ENCODE results near the gene TMEM233. TPM values are rescaled to one million over a fixed set of nuclear protein-coding genes. Genes with fewer than 3 reads are reported as not detected.
"Not testable (repeated sequence)": the region's sequence is repeated elsewhere in the genome, so short reads cannot be mapped to it uniquely, and the experiment has no call there.

TMEM233 gene
- polyA plus RNA-seq, 1 experiment: not detected

DNA sequence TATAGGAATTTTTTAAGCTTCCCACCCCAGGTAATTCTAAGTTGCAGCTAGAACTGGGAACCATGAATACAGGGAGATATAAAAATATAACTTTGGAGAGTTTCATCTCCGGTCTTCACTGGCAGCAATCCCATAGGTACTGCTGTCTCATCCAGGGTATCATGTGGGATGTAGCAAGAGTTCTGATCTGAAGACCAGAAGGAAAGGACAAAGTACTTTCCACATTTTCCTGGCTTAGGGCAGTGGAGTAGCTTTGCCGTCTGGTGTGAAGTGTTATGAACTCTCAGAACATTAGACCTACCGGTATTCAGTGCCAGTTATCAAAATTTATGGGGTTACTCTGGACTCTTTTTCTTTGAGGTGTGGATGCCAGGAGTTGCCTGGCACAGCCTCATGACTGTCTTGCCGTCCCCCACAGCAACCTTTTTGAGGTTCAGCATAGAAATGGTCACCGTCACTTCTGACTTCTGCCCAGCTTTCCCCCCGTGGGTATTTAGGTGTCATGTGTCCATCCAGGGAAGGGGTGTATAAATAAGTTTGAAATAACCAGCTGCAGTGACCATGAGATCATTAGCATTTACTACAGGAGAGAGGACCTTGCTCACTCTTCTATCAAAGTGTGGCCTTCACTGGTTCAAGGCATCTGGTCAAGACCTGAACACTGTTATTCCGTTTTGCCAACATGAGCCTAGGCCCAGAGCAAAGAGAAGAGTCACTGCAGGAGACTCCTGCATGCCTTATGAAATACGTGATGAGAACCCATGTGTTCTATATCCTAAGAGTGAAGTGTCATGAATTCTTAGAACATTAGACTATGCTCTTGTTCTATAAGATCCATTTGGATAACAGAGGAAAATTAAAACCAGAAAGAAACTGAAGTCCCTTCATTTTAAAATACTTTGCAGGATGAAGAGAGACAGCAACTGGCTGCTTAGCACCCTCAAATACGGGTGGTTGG, 22.2 kb downstream of the TMEM233 start:
- POLR2A ChIA-PET: no interaction called here
- DNase-seq (ENCODE audit: low read depth, low spot score): no peak
- Histone ChIP-seq H3K27ac (ENCODE audit: low read depth, low read length) (no peak overlapping the region), H3K4me3 (ENCODE audit: low read depth, low read length) (no peak overlapping the region), H3K9me3 (ENCODE audit: control insufficient read depth, insufficient read depth, low read length) (no peaks in the 10 kb centered on the region), H3K27me3 (ENCODE audit: control insufficient read depth, insufficient read depth, low read length) (no peaks in the 10 kb centered on the region)
- TF ChIP-seq, protein P1, sequence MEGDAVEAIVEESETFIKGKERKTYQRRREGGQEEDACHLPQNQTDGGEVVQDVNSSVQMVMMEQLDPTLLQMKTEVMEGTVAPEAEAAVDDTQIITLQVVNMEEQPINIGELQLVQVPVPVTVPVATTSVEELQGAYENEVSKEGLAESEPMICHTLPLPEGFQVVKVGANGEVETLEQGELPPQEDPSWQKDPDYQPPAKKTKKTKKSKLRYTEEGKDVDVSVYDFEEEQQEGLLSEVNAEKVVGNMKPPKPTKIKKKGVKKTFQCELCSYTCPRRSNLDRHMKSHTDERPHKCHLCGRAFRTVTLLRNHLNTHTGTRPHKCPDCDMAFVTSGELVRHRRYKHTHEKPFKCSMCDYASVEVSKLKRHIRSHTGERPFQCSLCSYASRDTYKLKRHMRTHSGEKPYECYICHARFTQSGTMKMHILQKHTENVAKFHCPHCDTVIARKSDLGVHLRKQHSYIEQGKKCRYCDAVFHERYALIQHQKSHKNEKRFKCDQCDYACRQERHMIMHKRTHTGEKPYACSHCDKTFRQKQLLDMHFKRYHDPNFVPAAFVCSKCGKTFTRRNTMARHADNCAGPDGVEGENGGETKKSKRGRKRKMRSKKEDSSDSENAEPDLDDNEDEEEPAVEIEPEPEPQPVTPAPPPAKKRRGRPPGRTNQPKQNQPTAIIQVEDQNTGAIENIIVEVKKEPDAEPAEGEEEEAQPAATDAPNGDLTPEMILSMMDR (IDR thresholded peaks at IDR 0.05; ENCODE audit: low read depth, low read length): no peak
- CTCF ChIA-PET: no interaction called here

DNA sequence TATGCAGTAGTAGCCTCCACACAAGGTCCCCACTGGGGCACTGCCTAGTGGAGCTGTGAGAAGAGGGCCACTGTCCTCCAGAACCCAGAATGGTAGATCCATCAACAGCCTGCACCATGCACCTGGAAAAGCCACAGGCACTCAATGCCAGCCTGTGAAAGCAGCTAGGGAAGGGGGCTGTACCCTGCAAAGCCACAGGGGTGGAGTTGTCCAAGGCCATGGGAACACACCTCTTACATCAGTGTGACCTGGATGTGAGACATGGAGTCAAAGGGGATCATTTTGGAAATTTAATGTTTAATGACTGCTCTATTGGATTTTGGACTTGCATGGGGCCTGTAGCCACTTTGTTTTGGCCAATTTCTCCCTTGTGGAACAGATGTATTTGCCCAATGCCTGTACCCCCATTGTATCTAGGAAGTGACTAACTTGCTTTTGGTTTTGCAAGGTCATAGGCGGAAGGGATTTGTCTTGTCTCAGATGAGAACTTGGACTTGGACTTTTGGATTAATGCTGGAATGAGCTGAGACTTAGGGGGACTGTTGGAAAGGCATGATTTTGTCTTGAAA, 24.8 kb downstream of the TMEM233 start:
- DNase-seq (ENCODE audit: low read depth, low spot score); H3K27me3 ChIP-seq (ENCODE audit: control insufficient read depth, insufficient read depth, low read length); POLR2A ChIA-PET; H3K9me3 ChIP-seq (ENCODE audit: control insufficient read depth, insufficient read depth, low read length); CTCF ChIA-PET; H3K27ac ChIP-seq (ENCODE audit: low read depth, low read length); H3K4me3 ChIP-seq (ENCODE audit: low read depth, low read length): not testable (repeated sequence)

DNA sequence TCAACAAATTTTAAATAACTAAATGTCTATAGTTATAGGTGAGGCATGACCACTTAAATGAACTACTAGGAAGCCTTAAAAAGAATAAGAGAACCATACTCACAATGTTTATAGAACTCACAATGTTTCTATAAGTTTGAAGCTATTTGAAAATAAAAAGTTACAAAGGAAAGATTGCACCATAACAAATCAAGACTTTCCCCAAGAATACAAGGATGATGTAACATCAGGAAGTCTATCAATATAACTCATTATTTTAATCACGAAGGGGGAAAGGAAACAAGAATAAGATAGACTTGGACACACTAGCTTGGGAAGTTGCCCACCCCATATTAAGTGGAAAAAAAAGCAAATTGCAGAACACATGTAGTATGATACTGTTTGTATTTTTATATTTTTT, 26.9 kb downstream of the TMEM233 start:
- POLR2A ChIA-PET: no interaction called here
- TF ChIP-seq, protein P1 (IDR thresholded peaks at IDR 0.05; ENCODE audit: low read depth, low read length): no peak
- Histone ChIP-seq H3K27ac (ENCODE audit: low read depth, low read length) (no peak overlapping the region), H3K27me3 (ENCODE audit: control insufficient read depth, insufficient read depth, low read length) (no peaks in the 10 kb centered on the region), H3K4me3 (ENCODE audit: low read depth, low read length) (no peak overlapping the region), H3K9me3 (ENCODE audit: control insufficient read depth, insufficient read depth, low read length) (no peaks in the 10 kb centered on the region)
- CTCF ChIA-PET: no interaction called here
- DNase-seq (ENCODE audit: low read depth, low spot score): no peak

DNA sequence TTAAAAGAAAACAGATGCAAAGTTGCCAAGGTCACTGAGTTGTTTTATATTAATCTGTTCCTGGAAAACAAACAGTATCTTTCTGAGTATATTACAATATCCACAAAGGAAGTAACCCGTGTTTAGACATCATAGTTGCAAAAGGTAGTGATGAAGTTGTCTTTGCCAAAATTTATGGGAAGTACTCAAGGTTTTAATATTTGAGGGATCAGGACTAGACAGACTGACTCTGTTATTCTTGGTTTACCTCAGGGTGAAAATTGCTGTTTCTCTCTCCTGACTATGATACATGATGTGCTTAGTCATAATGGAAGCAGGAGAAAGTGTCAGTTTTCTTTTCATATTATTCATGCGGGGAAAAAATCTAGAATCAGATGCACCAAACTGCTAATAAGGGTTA, 28.3 kb downstream of the TMEM233 start:
- H3K27ac ChIP-seq (ENCODE audit: low read depth, low read length): no peak overlapping the region
- H3K4me3 ChIP-seq (ENCODE audit: low read depth, low read length): no peak overlapping the region
- ChIA-PET CTCF (no interaction called here), POLR2A (no interaction called here)
- H3K9me3 ChIP-seq (ENCODE audit: control insufficient read depth, insufficient read depth, low read length): no peaks in the 10 kb centered on the region
- DNase-seq (ENCODE audit: low read depth, low spot score): no peak
- TF ChIP-seq, protein P1 (IDR thresholded peaks at IDR 0.05; ENCODE audit: low read depth, low read length): no peak
- no peaks in the 10 kb centered on the region for H3K27me3 ChIP-seq (ENCODE audit: control insufficient read depth, insufficient read depth, low read length)

DNA sequence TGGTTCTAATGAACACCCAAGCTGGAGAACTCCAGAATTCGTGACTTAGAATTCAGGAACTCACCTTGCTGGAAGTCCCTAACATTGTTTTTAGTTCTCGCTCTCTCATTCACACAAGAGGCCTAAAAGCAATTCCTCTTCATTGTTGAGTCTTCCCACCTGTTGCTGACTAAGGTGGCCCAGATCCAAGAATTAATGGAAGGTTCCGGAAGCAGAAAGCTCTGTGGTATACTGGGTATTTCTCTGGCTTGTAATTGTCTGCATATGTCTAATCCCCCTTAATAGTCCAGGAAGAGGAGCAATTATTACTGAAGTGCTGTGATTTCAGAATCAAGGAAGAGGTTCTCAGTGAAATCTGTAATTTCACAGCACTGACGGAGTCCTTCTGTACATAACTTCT, 31.4 kb downstream of the TMEM233 start:
- H3K27ac ChIP-seq (ENCODE audit: low read depth, low read length): no peak overlapping the region
- ChIA-PET CTCF (interaction anchor here (1.2 to 1.4 kb wide), 2 partner anchors 25 to 80 kb away, joined by 3 to 5 read pairs; no protein-coding TSS in a partner anchor), POLR2A (no interaction called here)
- no peak for DNase-seq (ENCODE audit: low read depth, low spot score)
- TF ChIP-seq, protein P1 (IDR thresholded peaks at IDR 0.05; ENCODE audit: low read depth, low read length): no peak
- no peaks in the 10 kb centered on the region for H3K27me3 ChIP-seq (ENCODE audit: control insufficient read depth, insufficient read depth, low read length)
- H3K9me3 ChIP-seq (ENCODE audit: control insufficient read depth, insufficient read depth, low read length): no peaks in the 10 kb centered on the region
- no peak overlapping the region for H3K4me3 ChIP-seq (ENCODE audit: low read depth, low read length)

Measured in AG04450 (cell line).